A673 (cell line): Measurements from ENCODE around the gene PSG1. TPM values are rescaled to one million over a fixed set of nuclear protein-coding genes. Genes with fewer than 3 reads are reported as not detected.
A peak's percentile ranks its signal among the peaks of the same experiment; 100 is the strongest.
"Not testable (repeated sequence)": the region's sequence is repeated elsewhere in the genome, so short reads cannot be mapped to it uniquely, and the experiment has no call there.

Source experiments
- BruUV-seq: library from RNA; stranded (reverse); fragments of 400-500 nt; replicated peaks from 2 replicates; lab custom pipeline; 2021; lab: Mats Ljungman, UMichigan
- CTCF ChIA-PET: fragments of 300-600 bp; sonication (Branson Sonifier 250); formaldehyde crosslinking; loops from one replicate; lab custom pipeline; 2022; ENCODE audit warnings: antibody characterized with exemption; lab: Charles Lee
- POLR2A ChIA-PET: fragments of 300-600 bp; sonication (Branson Sonifier 250); formaldehyde crosslinking; loops from one replicate; lab custom pipeline; 2022; ENCODE audit warnings: antibody characterized with exemption; ENCODE audit not compliant: low non-redundant PET; lab: Charles Lee
- DNase-seq: peaks from one replicate; pipeline ENCODE4 v3.0.0-alpha.2; 2015; ENCODE audit warnings: low spot score
- H3K27ac ChIP-seq: fragments of 200-600 bp; sonication (generic); 2 replicates; pipeline ENCODE4 v1.5.1; 2016; ENCODE audit warnings: mixed run types, low read depth, mild to moderate bottlenecking, mixed read lengths, antibody characterized with exemption, low read length; ENCODE audit not compliant: poor library complexity, severe bottlenecking
- H3K27me3 ChIP-seq: fragments of 200-600 bp; sonication (generic); replicated peaks from 2 replicates; pipeline ENCODE4 v1.6.1; 2017; ENCODE audit warnings: mixed run types, low read depth, mild to moderate bottlenecking, mixed read lengths, antibody characterized with exemption, low read length; ENCODE audit not compliant: insufficient read depth, poor library complexity
- H3K36me3 ChIP-seq: fragments of 200-600 bp; sonication (generic); 2 replicates; pipeline ENCODE4 v1.6.1; 2016; ENCODE audit warnings: mixed run types, mild to moderate bottlenecking, mixed read lengths, antibody characterized with exemption, low read length; ENCODE audit not compliant: insufficient read depth, poor library complexity, severe bottlenecking
- H3K4me1 ChIP-seq: fragments of 200-600 bp; sonication (generic); 2 replicates; pipeline ENCODE4 v1.6.1; 2017; ENCODE audit warnings: mixed run types, mild to moderate bottlenecking, mixed read lengths, antibody characterized with exemption, low read length; ENCODE audit not compliant: insufficient read depth, poor library complexity, severe bottlenecking
- H3K4me3 ChIP-seq: fragments of 200-600 bp; sonication (generic); 2 replicates; pipeline ENCODE4 v1.5.1; 2016; ENCODE audit warnings: low read depth, mixed run types, mild to moderate bottlenecking, mixed read lengths, low read length; ENCODE audit not compliant: poor library complexity, severe bottlenecking
- H3K9me3 ChIP-seq: fragments of 200-600 bp; sonication (generic); 2 replicates; pipeline ENCODE4 v1.6.1; 2016; ENCODE audit warnings: mixed run types, low read depth, mild to moderate bottlenecking, mixed read lengths, antibody characterized with exemption, low read length; ENCODE audit not compliant: poor library complexity, severe bottlenecking
- EZH2 ChIP-seq: fragments of 200-600 bp; sonication (generic); IDR thresholded peaks from 2 replicates; pipeline ENCODE4 v1.6.1; 2017; ENCODE audit warnings: borderline replicate concordance, low read depth, mild to moderate bottlenecking, mixed read lengths, antibody characterized with exemption, low read length; ENCODE audit not compliant: poor library complexity, severe bottlenecking
- intact Hi-C: fragments of 100-400 bp; cut with micrococcal nuclease; formaldehyde crosslinking; loops from one replicate; pipeline ENCODE4 v1.10.0; 2022; ENCODE audit not compliant: unreplicated experiment
- total RNA-seq: library from RNA; stranded (reverse); gene quantifications from 2 replicates; pipeline ENCODE4 v1.2.3, GENCODE V29; 2021
- TF ChIP-seq, protein P1 (sequence below): fragments of 300-800, 200-600 bp; sonication (generic); conservative IDR thresholded peaks from 2 replicates; pipeline ENCODE4 v1.5.1; 2017; ENCODE audit warnings: low read depth, mild to moderate bottlenecking, antibody characterized with exemption, low read length, moderate library complexity, mixed read lengths

Gene PSG1
- total RNA-seq, 1 experiment from 2014 or later = not detected

DNA sequence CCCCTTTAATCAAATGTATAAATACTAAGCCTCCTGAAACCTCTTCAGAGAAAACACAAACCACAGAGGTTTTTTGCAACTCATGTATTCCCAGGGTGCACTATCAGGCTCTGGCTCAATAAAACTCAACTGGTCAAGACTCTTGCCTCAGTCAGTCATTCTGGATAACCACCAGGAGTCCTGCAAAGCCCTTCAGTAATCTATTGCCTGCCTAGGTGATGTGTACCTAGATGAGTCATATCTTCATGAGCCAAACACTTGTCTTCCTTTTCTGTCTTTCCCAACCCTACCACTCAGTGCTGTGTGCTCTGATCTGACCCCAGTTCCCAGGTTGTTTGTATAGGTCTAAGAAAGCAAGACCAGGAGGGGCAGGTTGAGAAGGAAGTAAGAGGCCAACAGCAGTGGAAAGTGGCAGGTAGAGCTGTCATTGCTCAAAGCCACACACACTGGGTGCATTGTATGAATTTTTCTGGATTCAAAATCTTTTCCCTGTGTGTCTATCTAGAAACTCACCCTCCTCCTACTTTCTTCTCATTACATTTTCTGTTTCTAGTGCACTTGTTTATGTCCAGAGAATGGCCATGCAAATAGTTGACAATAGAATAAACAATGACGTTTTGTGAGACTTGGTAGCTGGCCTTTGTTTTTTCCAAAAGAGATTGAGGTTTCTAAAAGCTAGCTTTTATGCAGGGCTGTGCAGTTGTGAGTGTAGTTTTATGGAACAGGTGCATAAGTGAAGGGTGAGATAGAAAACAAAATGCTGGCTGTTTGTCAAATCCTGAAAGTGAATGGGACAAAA is 48.1 kb downstream of the PSG1 start:
- Histone ChIP-seq H3K27me3 (peaks cover 4% of the 10 kb centered on the region), H3K4me1 (no peaks in the 10 kb centered on the region), H3K4me3 (no peak overlapping the region), H3K27ac (no peak overlapping the region), H3K36me3 (no peaks in the 10 kb centered on the region), H3K9me3 (no peaks in the 10 kb centered on the region)
- ChIA-PET CTCF (no interaction called here), POLR2A (no interaction called here)
- TF ChIP-seq EZH2 = no peak
- TF ChIP-seq, protein P1, sequence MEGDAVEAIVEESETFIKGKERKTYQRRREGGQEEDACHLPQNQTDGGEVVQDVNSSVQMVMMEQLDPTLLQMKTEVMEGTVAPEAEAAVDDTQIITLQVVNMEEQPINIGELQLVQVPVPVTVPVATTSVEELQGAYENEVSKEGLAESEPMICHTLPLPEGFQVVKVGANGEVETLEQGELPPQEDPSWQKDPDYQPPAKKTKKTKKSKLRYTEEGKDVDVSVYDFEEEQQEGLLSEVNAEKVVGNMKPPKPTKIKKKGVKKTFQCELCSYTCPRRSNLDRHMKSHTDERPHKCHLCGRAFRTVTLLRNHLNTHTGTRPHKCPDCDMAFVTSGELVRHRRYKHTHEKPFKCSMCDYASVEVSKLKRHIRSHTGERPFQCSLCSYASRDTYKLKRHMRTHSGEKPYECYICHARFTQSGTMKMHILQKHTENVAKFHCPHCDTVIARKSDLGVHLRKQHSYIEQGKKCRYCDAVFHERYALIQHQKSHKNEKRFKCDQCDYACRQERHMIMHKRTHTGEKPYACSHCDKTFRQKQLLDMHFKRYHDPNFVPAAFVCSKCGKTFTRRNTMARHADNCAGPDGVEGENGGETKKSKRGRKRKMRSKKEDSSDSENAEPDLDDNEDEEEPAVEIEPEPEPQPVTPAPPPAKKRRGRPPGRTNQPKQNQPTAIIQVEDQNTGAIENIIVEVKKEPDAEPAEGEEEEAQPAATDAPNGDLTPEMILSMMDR = no peak
- DNase-seq = no peak
- intact Hi-C loops = no loop called here
- no TSS peak for BruUV-seq

DNA sequence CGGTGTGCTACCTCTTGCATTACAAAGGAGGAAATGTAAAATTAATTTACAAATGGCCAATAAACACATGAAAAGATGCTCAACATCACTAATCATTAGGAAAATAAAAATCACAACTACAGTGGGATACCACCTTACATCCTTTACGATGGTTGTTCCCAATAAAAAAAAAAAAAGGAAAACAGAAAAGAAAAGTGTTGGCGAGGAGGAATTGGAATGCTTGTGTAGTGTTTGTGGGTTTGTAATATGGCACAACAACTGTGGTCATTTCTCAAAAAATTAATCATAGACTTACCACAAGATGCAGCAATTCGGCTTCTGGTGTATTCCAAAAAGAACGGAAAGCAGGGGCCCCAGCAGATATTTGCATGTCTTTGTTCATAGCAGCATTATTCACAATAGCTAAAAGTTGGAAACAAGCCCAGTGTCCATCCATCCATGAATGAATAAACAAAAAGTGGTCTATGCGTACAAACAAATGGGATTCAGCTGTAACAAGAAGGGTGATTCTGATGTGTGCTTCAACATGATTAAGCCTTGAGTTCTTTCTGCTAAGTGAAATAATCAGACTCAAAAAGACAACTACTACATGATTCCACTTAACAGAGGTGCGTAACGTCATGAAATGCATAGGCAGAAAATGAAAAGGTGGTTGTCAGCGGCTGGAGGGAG is 58.1 kb downstream of the PSG1 start:
- intact Hi-C loops, H3K4me3 ChIP-seq, H3K27me3 ChIP-seq, H3K36me3 ChIP-seq, BruUV-seq, POLR2A ChIA-PET, H3K27ac ChIP-seq, H3K9me3 ChIP-seq, DNase-seq, CTCF ChIA-PET, H3K4me1 ChIP-seq: not testable (repeated sequence)

DNA sequence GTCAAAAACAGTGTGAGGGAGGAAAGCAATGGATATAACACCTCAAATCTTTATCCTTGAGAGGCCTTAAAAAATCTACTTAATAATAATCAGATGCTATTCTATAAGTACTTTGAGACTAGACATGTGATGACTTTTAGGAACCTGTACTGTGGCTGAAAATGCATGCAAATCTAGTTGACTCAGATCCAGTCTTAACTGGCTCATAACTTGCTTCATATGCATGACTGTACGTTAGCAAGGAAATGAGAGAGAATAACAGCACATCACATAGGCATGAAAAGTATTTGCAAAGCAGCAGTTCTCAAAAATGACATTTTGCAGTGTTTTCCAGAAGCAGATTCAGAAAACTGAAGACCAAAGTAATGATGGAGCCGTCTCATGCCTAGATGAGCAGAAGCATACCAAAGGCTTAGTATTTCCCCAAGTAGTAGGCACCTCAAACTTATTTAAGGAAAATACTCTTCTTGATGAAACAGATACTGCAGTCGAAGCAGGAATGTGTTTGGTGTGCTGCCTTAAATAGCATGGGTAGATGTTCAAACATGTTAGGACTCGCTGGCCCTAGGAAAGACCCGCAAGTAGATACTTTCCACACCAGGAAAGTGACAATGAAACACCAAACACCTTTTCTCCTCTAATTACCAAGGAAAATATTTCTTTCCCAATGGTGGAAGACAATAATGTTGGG is 59.4 kb downstream of the PSG1 start:
- intact Hi-C loops = not testable (repeated sequence)

DNA sequence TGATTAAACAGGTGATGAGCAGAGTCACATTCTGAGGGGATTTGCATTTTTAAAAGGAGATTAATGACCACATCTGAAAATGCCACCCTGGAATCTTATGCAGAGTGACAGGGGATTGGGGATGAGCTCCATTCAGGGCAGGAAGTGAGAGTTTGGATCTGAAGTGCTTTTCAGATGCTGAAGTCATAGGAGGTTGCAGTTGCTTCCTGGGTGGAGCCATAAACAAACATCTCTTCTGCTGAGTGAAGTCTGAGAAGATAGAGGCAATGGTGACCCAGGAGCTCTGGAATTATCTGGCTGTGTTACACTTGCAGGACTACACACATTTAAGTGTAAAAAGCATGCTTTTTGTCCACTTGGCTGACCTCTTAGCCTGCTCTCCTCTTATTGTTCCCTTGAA is 62.6 kb downstream of the PSG1 start:
- H3K9me3 ChIP-seq = no peaks in the 10 kb centered on the region

More for the DNA sequence above, 59.4 kb downstream of the PSG1 start:
- POLR2A ChIA-PET, H3K4me1 ChIP-seq, H3K36me3 ChIP-seq, H3K9me3 ChIP-seq, H3K27ac ChIP-seq, DNase-seq, BruUV-seq, H3K4me3 ChIP-seq, CTCF ChIA-PET, H3K27me3 ChIP-seq: not testable (repeated sequence)

More for the DNA sequence above, 62.6 kb downstream of the PSG1 start:
- H3K4me3 ChIP-seq = no peak overlapping the region
- peak; percentile 23 for DNase-seq
- H3K27ac ChIP-seq = no peak overlapping the region
- CTCF ChIA-PET = no interaction called here
- TF ChIP-seq, protein P1 = no peak
- TF ChIP-seq EZH2 = no peak
- POLR2A ChIA-PET = no interaction called here
- H3K4me1 ChIP-seq = no peaks in the 10 kb centered on the region
- no peaks in the 10 kb centered on the region for H3K36me3 ChIP-seq
- intact Hi-C loops = no loop called here
- no peaks in the 10 kb centered on the region for H3K27me3 ChIP-seq
- BruUV-seq = no TSS peak
